Measurements from ENCODE around the gene DYSF. TPM values are rescaled to one million over a fixed set of nuclear protein-coding genes. Genes with fewer than 3 reads are reported as not detected.
A peak's percentile ranks its signal among the peaks of the same experiment; 100 is the strongest.
"Not testable (repeated sequence)": the region's sequence is repeated elsewhere in the genome, so short reads cannot be mapped to it uniquely, and the experiment has no call there.

The DYSF gene
- total RNA-seq, 2 donors from 2014 or later: 1.4 to 3.1 TPM

GRCh38 chr2:71484354-71484753 lies 31.0 kb downstream of the DYSF start:
- Histone ChIP-seq H3K9me3 (ENCODE audit: control insufficient read depth, low read length) (no peaks in the 10 kb centered on the region), H3K9ac (ENCODE audit: extremely low read depth, low read length, poor library complexity, severe bottlenecking) (no peak overlapping the region), H3K27me3 (ENCODE audit: control insufficient read depth, insufficient read depth, low read length, poor library complexity, severe bottlenecking) (no peaks in the 10 kb centered on the region), H3K4me1 (ENCODE audit: control insufficient read depth, insufficient read depth, low read length) (no peaks in the 10 kb centered on the region), H3K4me3 (ENCODE audit: low read length) (no peak overlapping the region), H3K36me3 (ENCODE audit: control insufficient read depth, insufficient read depth, low read length) (no peaks in the 10 kb centered on the region), H3K27ac (ENCODE audit: low read depth, low read length) (no peak overlapping the region)
- H3K27me3 Mint-ChIP-seq (ENCODE audit: insufficient read depth): peaks cover 4% of the 10 kb centered on the region
- 96% methylated on average over 2 of the region's 2 CpGs; no CpG with 5 or more reads in 1 of the 2 experiments for WGBS, 2 experiments (ENCODE audit: insufficient coverage in 1 of 2, insufficient read length in 1 of 2)
- no peaks in the 10 kb centered on the region for H3K36me3 Mint-ChIP-seq (ENCODE audit: low read depth)
- peaks cover 12% of the 10 kb centered on the region for H3K4me1 Mint-ChIP-seq
- H3K4me3 Mint-ChIP-seq: no peak overlapping the region
- H3K9me3 Mint-ChIP-seq: no peaks in the 10 kb centered on the region
- no peak overlapping the region for H3K27ac Mint-ChIP-seq
- TF ChIP-seq CTCF (conservative IDR thresholded peaks at IDR 0.05): no peak
- no peak for DNase-seq

- no peak overlapping the region for H3K27ac Mint-ChIP-seq
- no peak overlapping the region for H3K9ac ChIP-seq (ENCODE audit: extremely low read depth, low read length, poor library complexity, severe bottlenecking)
- no peaks in the 10 kb centered on the region for H3K4me1 ChIP-seq (ENCODE audit: control insufficient read depth, insufficient read depth, low read length)
- TF ChIP-seq CTCF (conservative IDR thresholded peaks at IDR 0.05): no peak
- no peaks in the 10 kb centered on the region for H3K27me3 ChIP-seq (ENCODE audit: control insufficient read depth, insufficient read depth, low read length, poor library complexity, severe bottlenecking)
- H3K4me3 Mint-ChIP-seq: no peak overlapping the region
- H3K36me3 ChIP-seq (ENCODE audit: control insufficient read depth, insufficient read depth, low read length): no peaks in the 10 kb centered on the region
- no peak overlapping the region for H3K27ac ChIP-seq (ENCODE audit: low read depth, low read length)
- H3K9me3 Mint-ChIP-seq: no peaks in the 10 kb centered on the region
- peaks cover 10% of the 10 kb centered on the region for H3K4me1 Mint-ChIP-seq
- H3K9me3 ChIP-seq (ENCODE audit: control insufficient read depth, low read length): no peaks in the 10 kb centered on the region
- DNase-seq: no peak
- H3K27me3 Mint-ChIP-seq (ENCODE audit: insufficient read depth): no peaks in the 10 kb centered on the region
- 83 to 93% methylated on average over 8 to 11 of the region's 11 CpGs for WGBS, 2 experiments (ENCODE audit: insufficient coverage in 1 of 2, insufficient read length in 1 of 2)
- H3K4me3 ChIP-seq (ENCODE audit: low read length): no peak overlapping the region
- no peaks in the 10 kb centered on the region for H3K36me3 Mint-ChIP-seq (ENCODE audit: low read depth)
Observed at GRCh38 chr2:71486881-71487640, 33.7 kb downstream of the DYSF start.

GRCh38 chr2:71491551-71491950 lies 38.2 kb downstream of the DYSF start:
- not testable (repeated sequence) for H3K4me1 Mint-ChIP-seq; H3K4me1 ChIP-seq (ENCODE audit: control insufficient read depth, insufficient read depth, low read length); H3K9ac ChIP-seq (ENCODE audit: extremely low read depth, low read length, poor library complexity, severe bottlenecking); H3K27me3 Mint-ChIP-seq (ENCODE audit: insufficient read depth); H3K36me3 Mint-ChIP-seq (ENCODE audit: low read depth); H3K27me3 ChIP-seq (ENCODE audit: control insufficient read depth, insufficient read depth, low read length, poor library complexity, severe bottlenecking); H3K27ac ChIP-seq (ENCODE audit: low read depth, low read length); H3K36me3 ChIP-seq (ENCODE audit: control insufficient read depth, insufficient read depth, low read length); H3K9me3 ChIP-seq (ENCODE audit: control insufficient read depth, low read length); H3K9me3 Mint-ChIP-seq; H3K4me3 Mint-ChIP-seq; H3K27ac Mint-ChIP-seq; H3K4me3 ChIP-seq (ENCODE audit: low read length)
- 80 to 90% methylated on average over 1 to 3 of the region's 3 CpGs for WGBS, 2 experiments (ENCODE audit: insufficient coverage in 1 of 2, insufficient read length in 1 of 2)
- DNase-seq: peak; percentile 4

Data from endodermal cell (in vitro differentiated cells).